RWPE2 (cell line): ENCODE results near the gene TAF3.

ENCODE experiments used
- ATAC-seq: fragments of 200-7000 bp; cut with Tn5 transposase; 3 replicates; pipeline ENCODE4 v1.9.1; 2021; ENCODE audit warnings: low read depth
- DNase-seq: peaks from one replicate; pipeline ENCODE4 v3.0.0-alpha.2; 2020; ENCODE audit warnings: low spot score
- H3K27ac ChIP-seq: fragments of 450-650 bp; 2 replicates; pipeline ENCODE4 v1.5.1; 2017; ENCODE audit warnings: mild to moderate bottlenecking; ENCODE audit not compliant: poor library complexity, severe bottlenecking
- H3K27me3 ChIP-seq: fragments of 250-450 bp; sonication (Bioruptor Pico); 2 replicates; pipeline ENCODE4 v1.5.1; 2021; ENCODE audit warnings: mild to moderate bottlenecking, moderate library complexity; ENCODE audit not compliant: insufficient read depth, poor library complexity, severe bottlenecking
- H3K36me3 ChIP-seq: fragments of 250-450 bp; sonication (Bioruptor Pico); 2 replicates; pipeline ENCODE4 v1.5.1; 2020; ENCODE audit warnings: low read depth, mild to moderate bottlenecking, moderate library complexity
- H3K4me1 ChIP-seq: fragments of 250-450 bp; sonication (Bioruptor Pico); 2 replicates; pipeline ENCODE4 v1.5.1; 2021; ENCODE audit warnings: mild to moderate bottlenecking, moderate library complexity; ENCODE audit not compliant: insufficient read depth, poor library complexity, severe bottlenecking
- H3K4me3 ChIP-seq: fragments of 250-450 bp; sonication (Bioruptor Pico); 2 replicates; pipeline ENCODE4 v1.5.1; 2021; ENCODE audit warnings: mild to moderate bottlenecking, moderate library complexity; ENCODE audit not compliant: severe bottlenecking
- H3K9me3 ChIP-seq: fragments of 250-450 bp; sonication (Bioruptor Pico); 2 replicates; pipeline ENCODE4 v1.5.1; 2021; ENCODE audit warnings: mild to moderate bottlenecking, moderate library complexity; ENCODE audit not compliant: severe bottlenecking
- CTCF ChIP-seq: fragments of 450-650 bp; IDR thresholded peaks from one replicate; pipeline ENCODE4 v1.5.1; 2017; ENCODE audit warnings: mild to moderate bottlenecking, moderate library complexity; ENCODE audit not compliant: poor library complexity, severe bottlenecking

The TAF3 gene

GRCh38 chr10:8037199-8037801, 219.0 kb downstream of the TAF3 start:
- H3K36me3 ChIP-seq, result no peaks in the 10 kb centered on the region
- no peaks in the 10 kb centered on the region for H3K9me3 ChIP-seq
- H3K4me1 ChIP-seq, result no peaks in the 10 kb centered on the region
- H3K27me3 ChIP-seq, result peaks cover 53% of the 10 kb centered on the region
- no peak for TF ChIP-seq CTCF
- no peak for ATAC-seq
- H3K4me3 ChIP-seq, result no peak overlapping the region
- no peak overlapping the region for H3K27ac ChIP-seq
- no peak for DNase-seq

GRCh38 chr10:8037941-8038894, 219.9 kb downstream of the TAF3 start:
- Histone ChIP-seq H3K27ac (no peak overlapping the region), H3K27me3 (peaks cover 53% of the 10 kb centered on the region), H3K4me3 (no peak overlapping the region), H3K4me1 (no peaks in the 10 kb centered on the region), H3K9me3 (no peaks in the 10 kb centered on the region), H3K36me3 (no peaks in the 10 kb centered on the region)
- TF ChIP-seq CTCF, result no peak
- DNase-seq, result no peak
- ATAC-seq, result no peak

GRCh38 chr10:8039321-8039881, 221.1 kb downstream of the TAF3 start:
- Histone ChIP-seq H3K4me1 (no peaks in the 10 kb centered on the region), H3K4me3 (no peak overlapping the region), H3K27ac (no peak overlapping the region), H3K27me3 (peaks cover 43% of the 10 kb centered on the region), H3K36me3 (no peaks in the 10 kb centered on the region), H3K9me3 (no peaks in the 10 kb centered on the region)
- no peak for TF ChIP-seq CTCF
- no peak for ATAC-seq
- DNase-seq, result no peak

- ATAC-seq (no peak), DNase-seq (no peak)
- peaks cover 35% of the 10 kb centered on the region for H3K27me3 ChIP-seq
- no peaks in the 10 kb centered on the region for H3K4me1 ChIP-seq
- no peaks in the 10 kb centered on the region for H3K36me3 ChIP-seq
- H3K4me3 ChIP-seq, result no peak overlapping the region
- no peak overlapping the region for H3K27ac ChIP-seq
- TF ChIP-seq CTCF, result no peak
- H3K9me3 ChIP-seq, result no peaks in the 10 kb centered on the region
Measured at GRCh38 chr10:8040651-8041050, 222.3 kb downstream of the TAF3 start.
